GM18519 (cell line): ENCODE results near the gene USP54.

Source experiments
- ATAC-seq: cut with Tn5 transposase; IDR thresholded peaks from one replicate; pipeline ENCODE4 v1.9.1; 2021; ENCODE audit warnings: mild to moderate bottlenecking, moderate library complexity; ENCODE audit not compliant: unreplicated experiment, low FRiP score

The USP54 gene

GRCh38 chr10:73471226-73471625, 119.9 kb downstream of the USP54 start:
- no peak for ATAC-seq

GRCh38 chr10:73469579-73469978, 121.6 kb downstream of the USP54 start:
- no peak for ATAC-seq

DNA sequence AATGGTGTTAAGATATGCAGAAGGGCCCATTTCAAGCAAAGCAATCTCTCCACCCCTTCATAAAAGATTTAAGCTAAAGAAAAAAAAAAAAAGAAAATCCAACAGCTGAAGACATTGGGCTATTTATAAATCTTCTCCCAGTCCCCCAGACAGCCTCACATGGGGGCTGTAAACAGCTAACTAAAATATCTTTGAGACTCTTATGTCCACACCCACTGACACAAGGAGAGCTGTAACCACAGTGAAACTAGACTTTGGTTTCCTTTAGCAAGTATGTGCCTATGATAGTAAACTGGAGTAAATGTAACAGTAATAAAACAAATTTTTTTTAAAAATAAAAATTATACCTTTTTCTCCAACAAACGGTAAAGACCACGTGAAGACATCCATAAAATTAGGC, 123.9 kb downstream of the USP54 start:
- ATAC-seq, result no peak

DNA sequence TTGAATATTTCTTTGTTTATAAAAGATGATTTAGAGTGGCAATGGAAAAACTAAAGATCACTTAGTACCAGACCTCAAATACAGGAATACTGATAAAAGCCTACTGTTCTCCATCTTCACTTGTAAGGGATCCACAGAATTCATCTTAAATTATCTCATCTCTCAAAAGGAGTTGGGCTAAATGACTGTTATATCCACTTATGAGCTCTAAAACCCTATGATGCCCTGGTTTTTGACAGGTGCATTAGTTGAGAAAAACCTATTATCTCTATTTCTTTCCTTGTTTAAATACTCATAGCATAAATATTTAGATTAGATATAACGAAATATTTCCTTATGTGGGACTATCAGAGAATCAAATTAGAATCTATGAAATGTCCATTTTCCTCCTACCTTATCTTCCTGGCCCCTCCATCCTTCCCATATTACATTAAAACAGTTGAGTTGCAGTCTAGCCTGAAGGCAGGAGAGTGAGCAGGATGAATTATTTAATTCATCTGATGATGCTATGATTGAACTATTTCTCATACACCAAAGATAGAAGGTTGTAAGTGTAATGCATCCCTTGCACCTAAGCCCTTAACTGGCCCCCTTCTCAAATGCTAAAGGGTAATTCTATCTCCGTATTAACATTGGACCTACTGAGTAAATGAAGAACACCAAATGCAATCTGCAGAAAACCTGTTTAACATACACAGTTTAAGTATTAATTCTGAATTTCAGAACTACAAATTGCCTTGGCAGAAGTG, 125.0 kb downstream of the USP54 start:
- no peak for ATAC-seq

DNA sequence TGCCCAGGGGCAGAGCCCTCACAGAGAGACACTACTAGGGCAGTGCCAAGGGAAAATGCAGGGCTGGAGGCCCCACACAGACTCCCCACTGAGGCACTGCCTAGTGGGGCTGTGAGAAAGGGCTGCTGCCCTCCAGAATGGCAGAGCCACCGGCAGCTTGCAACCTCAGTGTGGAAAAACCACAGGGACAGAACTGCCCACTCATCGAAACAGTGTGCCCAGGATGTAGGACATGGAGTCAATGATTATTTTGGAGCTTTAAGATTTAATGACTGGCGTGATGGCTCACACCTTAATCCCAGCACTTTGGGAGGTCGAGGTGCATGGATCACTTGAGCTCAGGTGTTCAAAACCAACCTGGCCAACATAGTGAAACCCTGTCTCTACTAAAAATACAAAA, 130.2 kb downstream of the USP54 start:
- ATAC-seq, result no peak

DNA sequence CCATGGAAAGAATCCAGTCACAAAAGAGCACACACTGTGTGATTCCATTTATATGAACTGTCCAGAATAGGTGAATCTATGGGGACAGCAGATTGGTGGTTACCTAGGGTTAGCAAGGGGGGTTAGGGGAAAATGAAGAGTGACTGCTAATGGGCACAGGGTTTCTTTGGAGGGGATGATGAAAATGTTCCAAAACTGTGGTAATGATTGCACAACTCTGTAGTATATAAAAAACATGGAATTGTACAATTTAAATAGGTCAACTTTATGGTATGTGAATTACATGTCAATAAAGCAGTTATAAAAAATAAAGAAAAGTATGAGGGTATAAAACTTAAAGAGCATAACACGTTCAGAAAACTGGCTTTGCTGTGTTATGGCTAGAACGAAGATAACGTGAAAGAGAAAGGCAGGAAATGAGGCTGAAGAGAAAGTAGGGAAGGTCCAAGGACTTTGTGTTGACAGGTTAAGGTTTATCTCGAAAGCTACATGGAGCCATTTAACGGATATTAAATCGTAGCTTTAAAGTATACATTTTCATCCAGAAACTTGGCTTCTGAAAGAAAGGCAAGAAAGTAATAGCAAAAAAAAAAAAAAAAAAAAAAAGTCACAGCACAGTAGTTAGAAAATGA, 131.3 kb downstream of the USP54 start:
- no peak for ATAC-seq

DNA sequence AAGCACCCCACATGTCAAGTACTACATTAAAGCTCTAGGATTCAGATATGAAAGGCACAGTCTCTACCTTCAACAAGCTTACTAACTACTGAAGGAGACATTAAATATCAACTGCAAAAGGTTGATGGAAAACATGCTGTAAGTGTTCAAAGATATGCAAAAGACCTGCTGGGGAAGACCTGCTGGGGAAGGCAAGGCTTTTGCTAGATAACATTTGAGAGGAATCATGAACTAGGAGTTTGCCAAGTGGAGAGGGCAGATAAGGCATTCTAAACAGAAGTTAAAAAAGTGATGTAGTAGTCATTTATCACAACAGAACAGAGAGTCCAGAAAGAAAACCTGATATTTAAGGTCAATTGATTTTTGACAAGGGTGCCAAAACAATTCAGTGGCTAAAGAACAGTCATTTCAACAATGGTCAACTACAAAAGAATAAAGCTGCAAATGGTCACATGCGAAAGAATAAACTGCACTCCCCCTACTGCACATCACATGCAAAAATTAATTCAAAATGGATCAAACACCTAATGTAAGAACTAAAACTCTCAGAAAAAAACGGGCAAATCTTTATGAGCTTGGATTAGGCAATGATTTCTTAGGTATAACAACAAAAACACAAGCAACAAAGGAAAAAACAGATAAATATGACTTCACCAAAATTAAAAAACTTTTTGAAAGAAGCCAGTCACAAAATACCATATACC, 134.8 kb downstream of the USP54 start:
- no peak for ATAC-seq

- ATAC-seq, result no peak
These were observed 142.0 kb downstream of the USP54 start for GRCh38 chr10:73449113-73449512.

DNA sequence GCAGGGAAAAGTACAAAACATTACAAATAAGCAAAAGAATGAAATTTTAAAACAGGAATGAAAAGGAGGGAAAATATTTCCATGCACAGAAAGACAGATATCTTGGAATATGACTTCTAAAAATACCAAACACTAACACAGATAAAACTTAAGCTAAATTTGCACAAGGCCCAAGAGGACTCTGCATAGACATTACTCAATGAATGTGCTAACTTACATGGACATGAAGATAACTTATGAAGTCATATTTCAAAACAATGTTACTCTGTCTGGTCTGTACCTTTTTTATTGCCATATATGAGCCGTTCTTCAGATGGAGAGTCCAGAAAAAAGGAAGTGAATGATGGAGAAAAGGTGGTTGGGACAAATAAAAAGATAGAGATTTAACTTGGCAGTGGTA, 142.8 kb downstream of the USP54 start:
- no peak for ATAC-seq
